Esophagus (tissue), 2 donors: ENCODE data around the gene TNNI2. TPM values are rescaled to one million over a fixed set of nuclear protein-coding genes. Genes with fewer than 3 reads are reported as not detected.

ENCODE experiments used
- H3K27ac ChIP-seq, 2 donors: one replicate each; pipeline ENCODE4 v1.5.1; 2013; ENCODE audit warnings: low read depth in 2 of 2, mild to moderate bottlenecking in 2 of 2, inconsistent platforms in 1 of 2, low read length in 1 of 2, moderate library complexity in 1 of 2
- H3K27me3 ChIP-seq, 2 donors: one replicate each; pipeline ENCODE4 v1.6.1; 2013; ENCODE audit warnings: low read length in 2 of 2, control low read depth in 1 of 2, mild to moderate bottlenecking in 1 of 2; ENCODE audit not compliant: insufficient read depth in 2 of 2, control insufficient read depth in 1 of 2
- H3K36me3 ChIP-seq, 2 donors: one replicate each; pipeline ENCODE4 v1.6.1; 2013; ENCODE audit warnings: low read length in 1 of 2; ENCODE audit not compliant: control insufficient read depth in 2 of 2, insufficient read depth in 2 of 2
- H3K4me1 ChIP-seq, 2 donors: one replicate each; pipeline ENCODE4 v1.6.1; 2013; ENCODE audit warnings: low read length in 1 of 2; ENCODE audit not compliant: control insufficient read depth in 2 of 2, insufficient read depth in 2 of 2
- H3K4me3 ChIP-seq, 2 donors: one replicate each; pipeline ENCODE4 v1.5.1; 2013; ENCODE audit warnings: low read length in 2 of 2, mild to moderate bottlenecking in 2 of 2, low read depth in 1 of 2, moderate library complexity in 1 of 2
- H3K9me3 ChIP-seq, 2 donors: one replicate each; pipeline ENCODE4 v1.6.1; 2013; ENCODE audit warnings: mild to moderate bottlenecking in 2 of 2, low read depth in 1 of 2, low read length in 1 of 2, moderate library complexity in 1 of 2; ENCODE audit not compliant: control insufficient read depth in 2 of 2, insufficient read depth in 1 of 2
- WGBS, 2 donors: extraction: QIAGEN DNeasy Blood & Tissue Kit; methylation state at CpG; one replicate each; pipeline ENCODE4 v1.1.7; 2013; 5-methylcytosine and 5-hydroxymethylcytosine counted together
- polyA plus RNA-seq, 2 donors: library from polyadenylated mRNA; stranded (reverse); fragments of 200-250 nt; gene quantifications; one replicate each; pipeline ENCODE4 v1.2.3, GENCODE V29; 2013
- donor health status: healthy with polysubstance abuse.
- donor health status: Bipolar disorder and iron deficiency.

The TNNI2 gene
- polyA plus RNA-seq, 2 donors = 9.8 to 166 TPM

DNA sequence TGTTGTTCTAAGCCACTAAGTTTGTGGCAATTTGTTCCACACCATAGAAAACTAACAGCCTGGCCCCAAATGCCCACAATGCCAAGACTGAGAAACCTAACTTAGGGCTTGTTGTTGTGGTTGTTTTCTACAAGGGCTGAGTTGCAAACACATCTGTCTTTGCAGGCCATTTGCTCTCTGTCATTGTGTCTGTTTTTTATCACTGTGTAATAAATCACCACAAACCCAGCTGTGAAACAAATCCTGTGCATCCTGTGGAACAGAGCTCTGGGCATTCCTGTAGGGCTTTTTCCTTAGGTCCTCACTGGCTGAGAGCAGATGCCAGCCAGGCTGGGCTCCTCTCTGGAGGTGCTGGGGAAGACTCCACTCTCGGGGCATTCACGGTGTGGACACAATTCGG lies 19.7 kb upstream of the TNNI2 start:
- Histone ChIP-seq H3K9me3 (peaks cover 6 to 9% of the 10 kb centered on the region in 2 donors), H3K4me3 (no peak overlapping the region), H3K27ac (no peak overlapping the region), H3K27me3 (no peaks in the 10 kb centered on the region), H3K36me3 (no peaks in the 10 kb centered on the region), H3K4me1 (peaks cover 0 to 7% of the 10 kb centered on the region in 2 donors)
- WGBS, 2 donors = 69 to 89% methylated on average over 3 of the region's 3 CpGs

DNA sequence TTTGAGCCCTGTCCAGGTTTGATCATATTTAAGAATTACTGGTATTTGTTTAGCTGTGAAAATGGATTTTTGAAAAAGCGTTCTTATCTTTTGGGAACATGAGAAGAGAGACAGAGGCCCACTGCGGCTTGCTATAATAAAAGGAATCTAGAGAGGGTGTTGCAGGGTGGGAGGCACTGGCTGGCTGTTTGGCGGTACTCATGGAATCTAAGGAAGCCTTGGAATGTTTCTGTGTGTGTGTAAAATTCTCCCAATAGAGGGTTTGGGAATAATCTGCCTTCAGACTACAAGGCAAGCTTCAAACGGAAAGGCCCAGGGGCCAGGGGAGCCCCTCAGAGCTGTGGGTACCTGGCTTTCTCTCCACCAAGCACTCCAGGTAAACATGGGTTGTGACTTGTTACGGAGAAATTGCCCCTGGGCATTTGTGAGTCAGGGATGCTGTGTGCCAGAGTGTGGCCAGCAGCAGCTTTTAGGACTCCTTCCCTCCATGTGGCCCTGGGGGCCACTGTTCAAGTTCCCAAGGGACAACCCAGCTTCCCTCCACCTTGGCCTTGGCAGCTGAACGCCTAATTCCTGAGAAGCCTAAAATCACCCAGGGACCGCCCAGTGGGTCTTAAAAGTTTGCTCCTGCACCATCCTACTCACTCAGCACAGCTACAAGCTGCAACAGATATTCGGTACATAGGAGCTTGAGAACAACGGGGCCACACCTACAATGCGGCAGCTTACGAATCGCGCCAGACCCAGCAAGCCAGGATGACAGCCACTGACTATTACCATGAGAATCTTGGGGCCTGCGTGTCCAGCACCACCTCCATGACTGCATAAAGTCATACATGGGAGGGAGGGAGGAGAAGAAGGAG lies 18.1 kb upstream of the TNNI2 start:
- peaks cover 0 to 13% of the 10 kb centered on the region in 2 donors for H3K4me1 ChIP-seq
- H3K27me3 ChIP-seq = no peaks in the 10 kb centered on the region
- H3K27ac ChIP-seq = peak overlapping the region in 1 of 2 donors; percentile 38
- H3K9me3 ChIP-seq = peaks cover 6 to 11% of the 10 kb centered on the region in 2 donors
- H3K4me3 ChIP-seq = no peak overlapping the region
- no peaks in the 10 kb centered on the region for H3K36me3 ChIP-seq
- WGBS, 2 donors = 50 to 66% methylated on average over 14 of the region's 14 CpGs

DNA sequence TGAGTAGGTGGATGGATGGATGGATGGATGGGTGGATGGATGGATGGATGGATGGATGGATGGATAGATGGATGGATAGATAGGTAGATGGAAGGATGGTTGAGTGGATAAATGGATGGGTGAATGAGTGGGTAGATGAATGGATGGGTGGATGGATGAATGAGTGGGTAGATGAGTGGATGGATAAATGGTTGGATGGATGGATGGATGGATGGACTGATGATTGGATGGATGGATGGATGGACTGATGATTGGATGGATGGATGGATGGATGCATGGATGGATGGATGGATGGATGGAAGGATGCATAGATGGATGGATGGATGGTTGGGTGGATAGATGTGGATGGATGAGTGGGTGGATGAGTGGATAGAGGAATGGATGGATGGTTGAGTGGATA lies 17.2 kb upstream of the TNNI2 start:
- Histone ChIP-seq H3K9me3 (peaks cover 6 to 11% of the 10 kb centered on the region in 2 donors), H3K4me1 (peaks cover 0 to 13% of the 10 kb centered on the region in 2 donors), H3K27ac (no peak overlapping the region)

DNA sequence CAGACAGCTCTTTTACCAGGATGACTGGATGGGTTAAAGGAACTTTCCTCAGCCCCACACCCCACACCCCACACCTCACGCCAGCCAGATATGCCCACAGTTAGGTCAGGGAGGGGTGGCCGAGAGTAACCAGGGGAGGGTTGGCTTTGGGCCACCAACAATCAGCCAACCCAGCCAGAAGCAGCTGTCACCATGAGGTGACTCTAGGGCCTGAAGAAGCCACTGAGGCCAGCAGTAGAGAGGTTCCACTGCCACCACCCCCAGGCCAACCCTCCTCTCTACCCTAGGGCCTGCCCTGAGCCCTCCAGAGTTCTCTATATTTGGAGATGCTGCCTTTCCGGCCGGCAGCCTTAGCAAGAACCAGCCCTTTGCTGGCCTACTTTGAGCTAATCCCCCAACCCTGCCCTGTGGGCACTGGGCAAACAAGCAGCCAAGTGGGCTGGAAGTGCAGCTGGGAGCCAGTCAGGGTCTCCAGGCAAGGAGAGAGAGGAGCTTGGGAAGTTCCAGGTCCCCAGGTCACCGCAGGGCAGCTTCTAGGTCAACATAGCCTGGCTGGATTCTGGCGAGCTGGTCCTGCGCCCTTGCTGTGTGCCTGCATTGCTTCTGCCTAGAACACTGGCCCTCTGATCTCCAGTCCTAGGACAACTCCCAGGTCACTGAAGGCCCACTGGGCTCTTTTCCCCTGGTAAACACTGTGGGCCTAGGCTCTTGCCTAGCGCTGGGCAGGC lies 16.0 kb upstream of the TNNI2 start:
- H3K4me3 ChIP-seq = no peak overlapping the region
- no peaks in the 10 kb centered on the region for H3K27me3 ChIP-seq
- peaks cover 0 to 26% of the 10 kb centered on the region in 2 donors for H3K4me1 ChIP-seq
- no peaks in the 10 kb centered on the region for H3K36me3 ChIP-seq
- WGBS, 2 donors = 79 to 82% methylated on average over 8 of the region's 8 CpGs
- no peak overlapping the region for H3K27ac ChIP-seq
- H3K9me3 ChIP-seq = peaks cover 6 to 11% of the 10 kb centered on the region in 2 donors

More for the DNA sequence above, 17.2 kb upstream of the TNNI2 start:
- Histone ChIP-seq H3K36me3 (no peaks in the 10 kb centered on the region), H3K4me3 (no peak overlapping the region), H3K27me3 (no peaks in the 10 kb centered on the region)

DNA sequence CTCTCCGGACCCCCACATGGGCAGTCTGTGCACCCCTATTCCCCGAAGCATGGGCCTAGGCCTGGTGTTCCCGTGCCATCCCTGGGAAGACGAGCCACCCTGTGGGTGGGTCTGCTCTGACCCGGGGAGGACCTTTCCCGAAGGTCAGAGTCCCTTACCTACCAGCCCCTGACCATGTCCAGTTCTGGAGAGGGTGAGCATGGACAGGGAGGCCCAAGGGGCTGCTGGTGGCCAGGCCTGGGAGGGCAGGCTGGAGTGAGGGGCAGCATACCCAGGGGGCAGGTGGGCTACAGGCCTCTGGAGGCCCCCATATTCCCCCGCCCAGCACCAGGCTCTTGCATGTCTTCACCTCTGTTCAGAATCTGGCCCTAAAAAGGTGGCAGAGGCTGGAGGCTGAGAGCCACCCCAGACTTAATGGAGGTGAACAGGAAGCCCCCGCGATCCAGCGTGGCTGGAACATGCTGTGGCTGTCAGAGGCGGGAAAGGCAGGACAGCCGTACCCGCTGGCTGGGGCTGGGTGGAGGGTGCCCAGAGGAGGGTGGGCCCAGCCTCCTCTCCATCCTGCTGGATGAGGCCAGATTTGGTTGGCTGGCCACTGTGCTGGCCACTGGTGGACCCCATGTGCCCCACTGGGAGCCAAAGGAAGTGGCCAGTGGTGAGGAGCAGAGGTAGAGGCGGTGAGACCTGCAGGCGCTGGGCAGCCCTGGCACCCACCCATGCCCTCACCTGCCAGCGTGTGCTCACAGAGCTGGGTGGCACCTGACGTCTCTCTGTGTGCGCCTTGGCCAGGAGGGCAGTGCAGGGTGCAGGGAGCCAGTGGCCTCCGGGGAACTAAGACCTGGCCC lies 15.2 kb upstream of the TNNI2 start:
- WGBS, 2 donors = 80 to 86% methylated on average over 19 of the region's 19 CpGs
- no peak overlapping the region for H3K27ac ChIP-seq
- H3K4me3 ChIP-seq = no peak overlapping the region
- H3K36me3 ChIP-seq = no peaks in the 10 kb centered on the region
- H3K4me1 ChIP-seq = peaks cover 0 to 28% of the 10 kb centered on the region in 2 donors
- no peaks in the 10 kb centered on the region for H3K27me3 ChIP-seq
- H3K9me3 ChIP-seq = peaks cover 3 to 11% of the 10 kb centered on the region in 2 donors

DNA sequence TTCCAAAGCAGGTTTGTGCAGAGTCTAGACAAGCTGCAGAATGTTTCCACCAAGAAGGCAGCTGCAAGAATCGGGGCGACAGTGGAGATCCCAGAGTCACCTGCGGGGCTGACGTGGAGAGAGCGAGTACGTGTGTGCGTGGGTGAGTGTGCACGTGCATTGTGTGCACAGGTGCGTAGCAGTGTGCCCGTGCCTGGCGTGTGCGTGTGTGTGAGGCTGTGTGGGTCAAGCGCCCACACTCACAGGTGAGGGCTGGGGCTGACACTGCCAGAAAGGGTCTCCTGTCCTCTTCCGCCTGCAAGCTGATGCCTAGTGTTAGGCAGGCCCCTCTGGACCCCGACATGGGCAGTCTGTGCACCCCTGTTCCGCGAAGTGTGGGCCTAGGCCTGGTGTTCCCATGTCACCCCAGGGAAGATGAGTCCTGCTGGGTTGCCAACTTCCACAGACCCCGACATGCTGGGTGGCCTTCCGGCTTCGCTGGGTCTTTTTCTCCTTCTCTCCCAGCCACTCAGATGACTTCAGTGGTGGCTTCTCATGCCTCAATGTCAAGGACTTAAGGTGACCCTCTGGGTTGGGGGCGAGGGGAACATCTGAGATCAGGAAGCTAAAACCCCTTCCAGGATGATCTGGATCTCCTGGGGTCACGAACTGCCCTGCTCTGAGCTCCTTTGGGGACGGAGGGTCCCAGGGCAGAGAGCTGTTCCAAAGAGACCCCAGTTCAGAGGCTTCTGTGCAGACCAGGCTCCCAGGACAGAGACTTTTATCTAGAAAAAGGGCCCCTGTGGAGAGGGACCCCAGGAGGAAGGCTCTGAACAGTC lies 14.4 kb upstream of the TNNI2 start:
- H3K9me3 ChIP-seq = peaks cover 0 to 3% of the 10 kb centered on the region in 2 donors
- no peak overlapping the region for H3K4me3 ChIP-seq
- H3K4me1 ChIP-seq = peaks cover 0 to 32% of the 10 kb centered on the region in 2 donors
- H3K27me3 ChIP-seq = no peaks in the 10 kb centered on the region
- no peak overlapping the region for H3K27ac ChIP-seq
- 75 to 81% methylated on average over 23 of the region's 23 CpGs for WGBS, 2 donors
- no peaks in the 10 kb centered on the region for H3K36me3 ChIP-seq

DNA sequence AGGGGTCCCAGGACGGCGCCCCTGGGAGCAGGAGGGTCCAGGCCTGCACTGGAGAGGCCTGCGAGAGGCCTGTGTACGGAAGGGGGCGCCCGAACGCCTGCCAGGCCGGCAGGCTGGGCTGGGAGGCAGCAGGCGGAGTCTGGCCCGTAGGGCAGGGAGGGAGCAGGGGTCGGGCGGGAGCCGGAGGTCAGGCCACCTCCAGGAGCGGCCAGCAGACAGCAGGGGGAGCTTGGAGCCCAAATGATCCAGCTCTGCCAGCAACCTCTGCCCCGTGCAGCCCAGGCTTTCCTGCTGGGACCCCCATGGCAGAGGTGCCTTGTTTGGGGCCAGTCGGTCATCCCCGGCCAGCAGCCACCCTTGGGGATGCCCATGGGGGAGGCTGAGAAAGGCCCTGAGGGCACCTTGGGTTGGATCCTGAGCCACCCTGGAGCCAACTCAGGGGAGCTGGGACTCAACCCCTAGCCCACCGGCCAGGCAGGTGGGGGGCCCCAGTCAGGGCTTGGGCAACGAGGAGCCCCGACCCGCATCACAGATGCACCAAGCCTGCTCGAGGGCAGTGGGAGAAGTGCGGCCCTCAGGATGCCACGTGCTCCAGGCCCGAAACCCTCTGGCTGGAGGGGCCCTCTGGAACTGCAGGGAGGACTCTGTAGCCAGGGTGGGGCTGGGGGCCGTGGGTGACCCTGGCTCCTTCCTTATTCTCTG lies 13.6 kb upstream of the TNNI2 start:
- Histone ChIP-seq H3K4me1 (peaks cover 0 to 33% of the 10 kb centered on the region in 2 donors), H3K27me3 (no peaks in the 10 kb centered on the region), H3K27ac (no peak overlapping the region), H3K4me3 (no peak overlapping the region), H3K36me3 (no peaks in the 10 kb centered on the region), H3K9me3 (peaks cover 0 to 2% of the 10 kb centered on the region in 2 donors)
- WGBS, 2 donors = 55 to 58% methylated on average over 25 to 26 of the region's 26 CpGs

DNA sequence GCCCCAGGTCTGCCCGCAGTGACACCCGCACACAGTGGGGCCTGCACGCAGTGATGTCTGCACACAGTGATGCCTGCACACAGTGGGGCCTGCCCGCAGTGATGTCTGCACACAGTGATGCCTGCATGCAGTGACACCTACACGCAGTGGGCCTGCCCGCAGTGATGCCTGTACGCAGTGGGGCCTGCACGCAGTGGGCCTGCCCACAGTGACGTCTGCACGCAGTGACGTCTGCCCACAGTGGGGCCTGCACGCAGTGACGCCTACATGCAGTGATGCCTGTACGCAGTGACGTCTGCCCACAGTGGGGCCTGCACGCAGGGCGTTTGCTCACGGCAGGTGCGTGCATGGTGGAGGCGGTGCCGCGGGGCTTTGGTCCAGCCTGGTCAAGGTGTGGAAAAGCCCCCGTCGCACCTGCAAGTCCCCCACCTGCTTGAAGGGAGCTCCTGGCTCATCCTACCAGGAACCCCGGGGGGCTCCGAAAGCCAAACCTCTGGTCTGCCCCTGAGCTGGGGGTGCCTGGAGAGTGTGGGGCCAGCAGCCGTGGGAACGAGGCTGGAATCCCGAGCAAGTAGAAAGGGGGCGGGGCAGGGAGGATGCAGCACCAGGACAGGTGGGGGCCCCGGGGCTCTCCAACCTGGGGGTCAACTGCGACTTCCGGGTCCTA lies 12.9 kb upstream of the TNNI2 start:
- Histone ChIP-seq H3K36me3 (no peaks in the 10 kb centered on the region), H3K4me1 (peaks cover 0 to 38% of the 10 kb centered on the region in 2 donors), H3K27me3 (no peaks in the 10 kb centered on the region), H3K9me3 (peaks cover 0 to 2% of the 10 kb centered on the region in 2 donors), H3K4me3 (no peak overlapping the region), H3K27ac (no peak overlapping the region)
- WGBS, 2 donors = 88 to 90% methylated on average over 30 to 33 of the region's 33 CpGs
